ENCODE results near the gene TMEM178B.

- TF ChIP-seq FOXJ3 (CRISPR knock-in tag; IDR thresholded peaks at IDR 0.05), result no peak
- no peak for TF ChIP-seq CTCF (IDR thresholded peaks at IDR 0.05)
- no peak for TF ChIP-seq MAX (IDR thresholded peaks at IDR 0.05; ENCODE audit: low read depth)
- no peak for TF ChIP-seq ZBTB33 (IDR thresholded peaks at IDR 0.05; ENCODE audit: borderline replicate concordance, low read depth)
- no peak for TF ChIP-seq RFX5 (IDR thresholded peaks at IDR 0.05; ENCODE audit: low read length)
- TF ChIP-seq SMC3 (IDR thresholded peaks at IDR 0.05; ENCODE audit: low read depth, low read length), result no peak
Measured at GRCh38 chr7:141349804-141350203, 275.9 kb downstream of the TMEM178B start.

Measured in SK-N-SH (cell line).